SK-N-MC (cell line): ENCODE measurements around the gene MTHFR.

Experiments
- EZH2 ChIP-seq: fragments of 200-600 bp; sonication (generic); IDR thresholded peaks from one replicate; pipeline ENCODE4 v1.6.1; 2017; ENCODE audit warnings: antibody characterized with exemption
- FOXP2 ChIP-seq: optimal IDR thresholded peaks from 2 replicates; pipeline ENCODE3; 2011; ENCODE audit warnings: mild to moderate bottlenecking, moderate library complexity; ENCODE audit not compliant: insufficient read depth; ENCODE audit errors: extremely low read length, control extremely low read depth
- POLR2AphosphoS5 ChIP-seq: IDR thresholded peaks from 2 replicates; pipeline ENCODE4 v1.6.1; 2012; ENCODE audit warnings: mild to moderate bottlenecking, low read depth, low read length, borderline replicate concordance

GRCh38 chr1:11764115-11764514, 41.6 kb downstream of the MTHFR start:
- TF ChIP-seq EZH2, result no peak
- TF ChIP-seq POLR2AphosphoS5, result no peak
- no peak for TF ChIP-seq FOXP2
